BLaER1 treated with 17β-estradiol and CSF1 and Interleukin-3, amounts not matched to agents 10 nM and 100 nM (cell line): ENCODE measurements around the gene DPM1.

Experiments
- H3K27ac ChIP-seq, 11 experiments: shearing (Covaris generic); formaldehyde crosslinking; 2 replicates each; pipeline ENCODE4 v1.8.1; 2022
- H3K27me3 ChIP-seq, 11 experiments: shearing (Covaris generic); formaldehyde crosslinking; 2 replicates each; pipeline ENCODE4 v1.8.1; 2022
- H3K36me3 ChIP-seq, 11 experiments: shearing (Covaris generic); formaldehyde crosslinking; 2 replicates each; pipeline ENCODE4 v1.8.1; 2022
- H3K4me1 ChIP-seq, 10 experiments: shearing (Covaris generic); formaldehyde crosslinking; 2 replicates each; pipeline ENCODE4 v1.8.1; 2022
- H3K4me2 ChIP-seq, 11 experiments: shearing (Covaris generic); formaldehyde crosslinking; 2 replicates each; pipeline ENCODE4 v1.8.1; 2022
- H3K4me3 ChIP-seq, 10 experiments: shearing (Covaris generic); formaldehyde crosslinking; 2 replicates each; pipeline ENCODE4 v1.8.1; 2022
- H3K9ac ChIP-seq, 11 experiments: shearing (Covaris generic); formaldehyde crosslinking; 2 replicates each; pipeline ENCODE4 v1.8.1; 2022
- H3K9me3 ChIP-seq, 11 experiments: shearing (Covaris generic); formaldehyde crosslinking; replicated peaks in 1 of 11; 2 replicates each; pipeline ENCODE4 v1.8.1; 2022
- H4K20me1 ChIP-seq, 11 experiments: shearing (Covaris generic); formaldehyde crosslinking; 2 replicates each; pipeline ENCODE4 v1.8.1; 2022
- Cebpa-rat ChIP-seq, 11 experiments: shearing (Covaris generic); IDR thresholded peaks; 2 replicates each; pipeline ENCODE4 v1.8.1; 2022

DPM1 gene

DNA sequence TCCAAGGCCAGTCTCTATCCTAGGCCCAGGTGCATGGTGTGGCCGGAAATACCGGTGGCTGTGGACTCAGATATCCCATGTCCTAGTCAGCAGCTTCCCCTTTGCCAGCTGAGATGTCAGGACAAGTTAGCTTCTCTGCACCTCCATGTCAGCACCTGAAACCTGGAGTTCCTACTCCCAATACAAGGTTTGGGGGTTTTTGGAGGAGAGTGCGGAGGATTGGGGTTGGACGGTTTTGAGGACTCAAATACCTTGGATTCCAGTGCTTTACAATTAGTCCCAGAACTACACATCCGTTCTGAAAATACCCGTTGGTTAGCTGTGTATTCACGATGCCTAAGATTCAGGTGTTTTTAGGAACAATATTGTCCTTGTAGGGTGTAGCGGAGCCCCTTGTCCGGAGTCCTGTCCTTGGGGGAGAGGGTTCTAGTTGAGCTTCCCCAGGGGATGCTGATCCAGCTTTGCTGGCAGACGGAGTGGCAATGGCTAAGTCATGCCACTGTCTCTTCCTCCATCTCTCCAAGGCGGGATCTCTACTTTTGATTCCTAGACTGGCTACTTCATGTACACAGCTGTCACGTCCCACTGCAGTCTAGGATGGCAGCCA is 72.0 kb downstream of the DPM1 start:
- Histone ChIP-seq H3K9me3 (no peaks in the 10 kb centered on the region), H3K4me1 (peaks cover 0 to 4% (median 1%) of the 10 kb centered on the region in 10 experiments; a peak in 5 of 20 replicates), H3K27ac (no peak overlapping the region), H3K4me3 (no peak overlapping the region), H3K36me3 (peaks cover 41 to 93% (median 62%) of the 10 kb centered on the region in 11 experiments), H3K4me2 (no peak overlapping the region), H3K27me3 (no peaks in the 10 kb centered on the region), H3K9ac (no peak overlapping the region), H4K20me1 (peaks cover 35 to 81% (median 64%) of the 10 kb centered on the region in 11 experiments; a peak in 21 of 22 replicates)
- TF ChIP-seq Cebpa-rat (IDR thresholded peaks at IDR 0.05): no peak

DNA sequence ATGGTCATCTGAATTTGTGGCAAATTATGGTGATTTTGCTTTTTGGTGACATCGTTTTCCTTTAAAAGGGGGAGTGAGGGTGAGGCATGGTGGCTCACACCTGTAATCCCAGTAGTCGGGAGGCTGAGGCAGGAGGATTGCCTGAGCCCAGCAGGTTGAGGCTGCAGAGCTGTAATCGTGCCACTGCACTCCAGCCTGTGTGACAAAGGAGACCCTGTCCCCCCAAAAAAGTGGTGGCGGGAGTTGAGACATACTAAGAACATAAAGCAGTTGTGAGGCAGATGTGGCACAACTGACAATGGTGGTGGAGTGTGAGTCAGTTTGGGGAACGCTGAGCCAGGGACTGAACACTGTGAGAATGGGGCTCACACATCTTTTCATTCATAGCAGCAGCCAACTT is 72.6 kb downstream of the DPM1 start:
- no peak overlapping the region for H3K27ac ChIP-seq
- H3K27me3 ChIP-seq: no peaks in the 10 kb centered on the region
- TF ChIP-seq Cebpa-rat (IDR thresholded peaks at IDR 0.05): no peak
- peaks cover 30 to 76% (median 59%) of the 10 kb centered on the region in 11 experiments; a peak in 21 of 22 replicates for H4K20me1 ChIP-seq
- peaks cover 36 to 92% (median 59%) of the 10 kb centered on the region in 11 experiments for H3K36me3 ChIP-seq
- H3K9me3 ChIP-seq: no peaks in the 10 kb centered on the region
- H3K9ac ChIP-seq: no peak overlapping the region
- H3K4me3 ChIP-seq: no peak overlapping the region
- no peaks in the 10 kb centered on the region for H3K4me1 ChIP-seq
- H3K4me2 ChIP-seq: no peak overlapping the region

GRCh38 chr20:50885068-50885467 is 73.3 kb downstream of the DPM1 start:
- H3K36me3 ChIP-seq: peaks cover 29 to 92% (median 59%) of the 10 kb centered on the region in 11 experiments

More at GRCh38 chr20:50885068-50885467, 73.3 kb downstream of the DPM1 start:
- H3K4me2 ChIP-seq: no peak overlapping the region
- H3K4me3 ChIP-seq: no peak overlapping the region
- no peaks in the 10 kb centered on the region for H3K4me1 ChIP-seq
- H4K20me1 ChIP-seq: peaks cover 24 to 72% (median 51%) of the 10 kb centered on the region in 11 experiments; a peak in 21 of 22 replicates
- H3K27me3 ChIP-seq: no peaks in the 10 kb centered on the region
- no peaks in the 10 kb centered on the region for H3K9me3 ChIP-seq
- H3K27ac ChIP-seq: no peak overlapping the region
- H3K9ac ChIP-seq: no peak overlapping the region
- TF ChIP-seq Cebpa-rat (IDR thresholded peaks at IDR 0.05): no peak
